ENCODE data around the gene OPTC. TPM values are rescaled to one million over a fixed set of nuclear protein-coding genes. Genes with fewer than 3 reads are reported as not detected.

The OPTC gene
- total RNA-seq, 1 donor from 2014 or later: not detected

DNA sequence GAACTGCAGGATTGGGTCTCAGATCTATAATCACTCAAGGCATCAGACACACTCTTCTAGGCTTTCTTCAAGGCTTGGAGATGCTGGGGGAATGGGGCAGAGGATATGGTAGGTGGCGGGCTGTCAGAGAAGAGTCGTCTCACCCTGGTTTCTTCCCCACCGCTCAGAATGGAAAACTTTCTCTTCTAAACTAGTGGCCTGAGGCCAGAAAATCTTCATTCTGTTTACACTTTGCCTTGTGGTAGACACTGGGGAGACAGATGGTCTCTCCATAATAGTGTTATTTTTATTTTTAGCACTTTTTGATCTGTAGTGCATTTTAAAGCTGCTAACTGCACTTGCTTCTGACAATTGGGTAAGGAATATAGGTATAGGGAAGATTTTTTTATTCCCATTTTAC lies 15.7 kb upstream of the OPTC start:
- H3K27ac Mint-ChIP-seq: no peak overlapping the region
- no peak overlapping the region for H3K4me3 Mint-ChIP-seq

DNA sequence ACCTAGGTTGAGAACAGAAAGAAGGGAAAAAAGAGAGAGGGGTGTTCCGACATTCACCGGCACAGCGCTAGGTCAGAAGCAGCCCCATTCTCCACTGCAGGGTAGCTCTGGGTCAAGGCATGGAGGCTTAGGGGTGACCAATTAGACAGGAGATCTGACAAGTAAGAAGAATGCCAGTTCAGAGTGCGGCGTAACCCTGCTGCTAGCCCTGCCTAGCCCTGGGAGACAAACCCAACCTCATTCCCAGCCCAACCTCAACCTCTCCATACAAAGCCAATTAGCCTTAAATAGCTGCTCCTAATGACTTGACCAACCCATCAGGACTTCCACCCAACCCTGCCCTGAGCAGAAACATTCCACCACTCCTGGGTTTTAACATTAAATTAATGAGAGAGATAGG lies 15.0 kb upstream of the OPTC start:
- Mint-ChIP-seq H3K4me1 (ENCODE audit: unreplicated experiment) (peaks cover 40% of the 10 kb centered on the region), H3K4me3 (no peak overlapping the region), H3K36me3 (no peaks in the 10 kb centered on the region), H3K27ac (no peak overlapping the region), H3K9me3 (no peaks in the 10 kb centered on the region), H3K27me3 (peaks cover 4% of the 10 kb centered on the region)
- no peak for DNase-seq (ENCODE audit: extremely low spot score, unreplicated experiment)
- TF ChIP-seq, protein P1, sequence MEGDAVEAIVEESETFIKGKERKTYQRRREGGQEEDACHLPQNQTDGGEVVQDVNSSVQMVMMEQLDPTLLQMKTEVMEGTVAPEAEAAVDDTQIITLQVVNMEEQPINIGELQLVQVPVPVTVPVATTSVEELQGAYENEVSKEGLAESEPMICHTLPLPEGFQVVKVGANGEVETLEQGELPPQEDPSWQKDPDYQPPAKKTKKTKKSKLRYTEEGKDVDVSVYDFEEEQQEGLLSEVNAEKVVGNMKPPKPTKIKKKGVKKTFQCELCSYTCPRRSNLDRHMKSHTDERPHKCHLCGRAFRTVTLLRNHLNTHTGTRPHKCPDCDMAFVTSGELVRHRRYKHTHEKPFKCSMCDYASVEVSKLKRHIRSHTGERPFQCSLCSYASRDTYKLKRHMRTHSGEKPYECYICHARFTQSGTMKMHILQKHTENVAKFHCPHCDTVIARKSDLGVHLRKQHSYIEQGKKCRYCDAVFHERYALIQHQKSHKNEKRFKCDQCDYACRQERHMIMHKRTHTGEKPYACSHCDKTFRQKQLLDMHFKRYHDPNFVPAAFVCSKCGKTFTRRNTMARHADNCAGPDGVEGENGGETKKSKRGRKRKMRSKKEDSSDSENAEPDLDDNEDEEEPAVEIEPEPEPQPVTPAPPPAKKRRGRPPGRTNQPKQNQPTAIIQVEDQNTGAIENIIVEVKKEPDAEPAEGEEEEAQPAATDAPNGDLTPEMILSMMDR (conservative IDR thresholded peaks at IDR 0.05): no peak

More for the DNA sequence above, 15.7 kb upstream of the OPTC start:
- TF ChIP-seq, protein P1 (conservative IDR thresholded peaks at IDR 0.05): no peak
- Mint-ChIP-seq H3K9me3 (no peaks in the 10 kb centered on the region), H3K27me3 (peaks cover 4% of the 10 kb centered on the region), H3K36me3 (no peaks in the 10 kb centered on the region), H3K4me1 (ENCODE audit: unreplicated experiment) (peaks cover 40% of the 10 kb centered on the region)
- DNase-seq (ENCODE audit: extremely low spot score, unreplicated experiment): no peak

GRCh38 chr1:203479646-203480045 lies 14.3 kb upstream of the OPTC start:
- Mint-ChIP-seq H3K36me3 (no peaks in the 10 kb centered on the region), H3K27ac (no peak overlapping the region), H3K4me1 (ENCODE audit: unreplicated experiment) (peaks cover 40% of the 10 kb centered on the region), H3K9me3 (no peaks in the 10 kb centered on the region), H3K27me3 (peaks cover 4% of the 10 kb centered on the region), H3K4me3 (no peak overlapping the region)
- no peak for DNase-seq (ENCODE audit: extremely low spot score, unreplicated experiment)
- TF ChIP-seq, protein P1 (conservative IDR thresholded peaks at IDR 0.05): no peak

DNA sequence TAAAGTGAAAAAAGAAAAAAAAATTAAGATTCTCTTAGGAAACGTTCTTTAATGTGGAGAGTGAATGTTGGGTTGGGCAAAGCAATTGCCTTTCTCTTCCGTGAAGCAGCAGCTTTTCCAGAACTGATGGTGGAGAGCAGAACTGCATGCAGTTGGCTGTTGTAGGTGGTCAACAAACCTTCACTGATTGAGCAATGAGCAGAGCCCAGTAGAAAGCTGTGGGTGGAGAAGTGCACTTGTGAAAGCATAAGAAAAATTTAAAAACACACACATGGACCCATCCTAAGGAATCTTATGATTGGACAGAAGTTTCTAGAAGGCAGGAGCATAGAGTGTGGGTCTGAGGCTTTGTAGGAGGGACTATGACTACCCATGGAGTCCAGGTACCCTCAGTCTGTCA lies 13.9 kb upstream of the OPTC start:
- H3K36me3 Mint-ChIP-seq: no peaks in the 10 kb centered on the region
- peaks cover 37% of the 10 kb centered on the region for H3K4me1 Mint-ChIP-seq (ENCODE audit: unreplicated experiment)
- no peak for DNase-seq (ENCODE audit: extremely low spot score, unreplicated experiment)
- peaks cover 4% of the 10 kb centered on the region for H3K27me3 Mint-ChIP-seq
- no peaks in the 10 kb centered on the region for H3K9me3 Mint-ChIP-seq
- TF ChIP-seq, protein P1 (conservative IDR thresholded peaks at IDR 0.05): no peak
- H3K27ac Mint-ChIP-seq: peak overlapping the region; percentile 6
- H3K4me3 Mint-ChIP-seq: no peak overlapping the region

DNA sequence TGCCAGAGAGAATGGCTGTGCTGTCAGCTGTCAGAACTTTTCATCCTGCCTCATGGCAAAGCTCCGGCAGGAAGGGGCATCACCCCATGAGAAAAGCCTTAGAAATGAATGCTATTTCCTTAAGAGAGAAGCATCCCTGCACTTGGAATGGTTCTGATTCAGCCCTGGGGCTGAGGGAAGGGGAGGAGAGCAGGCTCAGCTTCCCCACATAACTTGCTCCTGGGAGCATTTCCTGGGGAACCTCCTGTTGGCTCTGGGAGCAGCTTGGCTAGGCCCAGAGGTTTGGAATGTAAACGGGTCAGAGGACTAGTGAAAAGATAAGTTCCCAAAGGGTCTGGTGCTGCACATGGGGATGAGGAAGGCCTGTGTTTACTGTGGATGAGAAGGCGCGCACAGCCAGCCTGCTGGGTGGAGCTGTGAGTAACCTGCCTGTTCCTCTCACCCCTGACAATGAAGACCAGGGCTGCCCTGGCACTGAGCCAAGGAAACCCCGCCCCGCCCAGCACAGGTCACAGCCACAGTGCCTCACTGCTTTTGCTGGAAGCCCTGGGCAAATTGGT lies 13.3 kb upstream of the OPTC start:
- TF ChIP-seq, protein P1 (conservative IDR thresholded peaks at IDR 0.05): no peak

GRCh38 chr1:203481196-203481595 lies 12.8 kb upstream of the OPTC start:
- no peak overlapping the region for H3K4me3 Mint-ChIP-seq
- H3K9me3 Mint-ChIP-seq: no peaks in the 10 kb centered on the region
- TF ChIP-seq, protein P1 (conservative IDR thresholded peaks at IDR 0.05): no peak
- H3K27ac Mint-ChIP-seq: no peak overlapping the region
- H3K4me1 Mint-ChIP-seq (ENCODE audit: unreplicated experiment): peaks cover 28% of the 10 kb centered on the region
- H3K27me3 Mint-ChIP-seq: peaks cover 3% of the 10 kb centered on the region
- no peaks in the 10 kb centered on the region for H3K36me3 Mint-ChIP-seq
- no peak for DNase-seq (ENCODE audit: extremely low spot score, unreplicated experiment)

More for the DNA sequence above, 13.3 kb upstream of the OPTC start:
- peaks cover 33% of the 10 kb centered on the region for H3K4me1 Mint-ChIP-seq (ENCODE audit: unreplicated experiment)
- no peaks in the 10 kb centered on the region for H3K36me3 Mint-ChIP-seq
- no peak overlapping the region for H3K4me3 Mint-ChIP-seq
- no peaks in the 10 kb centered on the region for H3K9me3 Mint-ChIP-seq
- no peak for DNase-seq (ENCODE audit: extremely low spot score, unreplicated experiment)
- peak overlapping the region; percentile 6 for H3K27ac Mint-ChIP-seq
- peaks cover 4% of the 10 kb centered on the region for H3K27me3 Mint-ChIP-seq
